ENCODE results near the gene RIPPLY3.

- no peak for TF ChIP-seq POLR2A (IDR thresholded peaks at IDR 0.05)
- TF ChIP-seq CTCF (IDR thresholded peaks at IDR 0.05) = peak in 5 of 7 experiments; percentile 47 to 96 (median 84)
- TF ChIP-seq POLR2AphosphoS5 (IDR thresholded peaks at IDR 0.05) = peak in 2 of 3 donors; percentile 37 to 54
- TF ChIP-seq EP300 (IDR thresholded peaks at IDR 0.05) = no peak
Measured at GRCh38 chr21:36989699-36990507, 16.6 kb upstream of the RIPPLY3 start.

Data from stomach (tissue), 4 donors.